ENCODE measurements around the gene SORCS1. TPM values are rescaled to one million over a fixed set of nuclear protein-coding genes. Genes with fewer than 3 reads are reported as not detected.

The SORCS1 gene
- polyA plus RNA-seq, 1 donor (not counting 4 experiments of a cell fraction or from before 2014, with no cell fraction given) = not detected

DNA sequence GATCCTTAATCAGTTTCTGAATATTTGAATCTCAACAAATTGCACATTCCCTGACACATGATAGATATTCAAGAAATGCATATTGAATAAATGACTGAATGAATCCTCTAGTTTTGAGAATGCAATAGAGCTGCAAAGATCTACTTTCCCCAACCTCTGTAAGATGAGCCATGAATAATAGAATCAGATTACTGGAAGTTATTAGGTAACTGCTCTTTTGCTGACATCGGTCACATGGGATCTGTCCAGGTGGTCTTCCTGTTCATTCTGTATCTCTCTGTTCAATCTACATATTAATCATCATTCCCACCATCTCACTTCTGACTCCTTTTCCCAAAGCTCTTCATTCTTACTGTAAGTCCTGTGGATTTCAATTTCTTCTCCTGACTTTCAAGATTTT, 638.7 kb downstream of the SORCS1 start:
- FAIRE-seq = no peak
- dilution Hi-C loops (cut with MboI; ENCODE audit: extremely low pct_ligation_motif_present, low sequenced_read_pairs) = no loop called here

More for the DNA sequence above, 638.7 kb downstream of the SORCS1 start:
- no peak for TF ChIP-seq EZH2 (IDR thresholded peaks at IDR 0.05; ENCODE audit: low read length)
- TF ChIP-seq, protein P1, sequence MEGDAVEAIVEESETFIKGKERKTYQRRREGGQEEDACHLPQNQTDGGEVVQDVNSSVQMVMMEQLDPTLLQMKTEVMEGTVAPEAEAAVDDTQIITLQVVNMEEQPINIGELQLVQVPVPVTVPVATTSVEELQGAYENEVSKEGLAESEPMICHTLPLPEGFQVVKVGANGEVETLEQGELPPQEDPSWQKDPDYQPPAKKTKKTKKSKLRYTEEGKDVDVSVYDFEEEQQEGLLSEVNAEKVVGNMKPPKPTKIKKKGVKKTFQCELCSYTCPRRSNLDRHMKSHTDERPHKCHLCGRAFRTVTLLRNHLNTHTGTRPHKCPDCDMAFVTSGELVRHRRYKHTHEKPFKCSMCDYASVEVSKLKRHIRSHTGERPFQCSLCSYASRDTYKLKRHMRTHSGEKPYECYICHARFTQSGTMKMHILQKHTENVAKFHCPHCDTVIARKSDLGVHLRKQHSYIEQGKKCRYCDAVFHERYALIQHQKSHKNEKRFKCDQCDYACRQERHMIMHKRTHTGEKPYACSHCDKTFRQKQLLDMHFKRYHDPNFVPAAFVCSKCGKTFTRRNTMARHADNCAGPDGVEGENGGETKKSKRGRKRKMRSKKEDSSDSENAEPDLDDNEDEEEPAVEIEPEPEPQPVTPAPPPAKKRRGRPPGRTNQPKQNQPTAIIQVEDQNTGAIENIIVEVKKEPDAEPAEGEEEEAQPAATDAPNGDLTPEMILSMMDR (optimal IDR thresholded peaks at IDR 0.05 in 1 of 3, IDR thresholded peaks at IDR 0.05 in 1 of 3, conservative IDR thresholded peaks at IDR 0.05 in 1 of 3; ENCODE audit: extremely low read depth in 1 of 3, insufficient read depth in 2 of 3, low read length in 3 of 3) = no peak
- H3K4me1 ChIP-seq (ENCODE audit: control insufficient read depth, extremely low read depth, insufficient read depth, low read length) = no peaks in the 10 kb centered on the region
- H3K9me3 ChIP-seq (ENCODE audit: control insufficient read depth, low read depth, low read length) = no peaks in the 10 kb centered on the region
- no peaks in the 10 kb centered on the region for H3K79me2 ChIP-seq (ENCODE audit: control insufficient read depth, insufficient read depth, low read length)
- DNase-seq (ENCODE audit: low read depth, low spot score) = no peak
- H3K9ac ChIP-seq (ENCODE audit: control insufficient read depth, extremely low read depth, insufficient read depth, low read length) = no peak overlapping the region
- H3K4me3 ChIP-seq (ENCODE audit: control insufficient read depth in 2 of 3, extremely low read depth in 1 of 3, insufficient read depth in 2 of 3, low read depth in 1 of 3, low read length in 3 of 3) = no peak overlapping the region
- H4K20me1 ChIP-seq (ENCODE audit: control insufficient read depth, extremely low read depth, insufficient read depth, low read length) = no peaks in the 10 kb centered on the region
- no peaks in the 10 kb centered on the region for H3K27me3 ChIP-seq (ENCODE audit: control insufficient read depth, extremely low read depth, insufficient read depth, low read length)
- no peak overlapping the region for H3K27ac ChIP-seq (ENCODE audit: control insufficient read depth, insufficient read depth, low read length)
- no peak overlapping the region for H2AFZ ChIP-seq (ENCODE audit: control insufficient read depth, low read length)
- no peaks in the 10 kb centered on the region for H3K36me3 ChIP-seq (ENCODE audit: control insufficient read depth in 2 of 2, extremely low read depth in 1 of 2, insufficient read depth in 2 of 2, low read length in 2 of 2)
- no peaks in the 10 kb centered on the region for H3K9me1 ChIP-seq (ENCODE audit: control insufficient read depth, extremely low read depth, insufficient read depth, low read length)
- H3K4me2 ChIP-seq (ENCODE audit: control insufficient read depth, extremely low read depth, insufficient read depth, low read depth, low read length) = no peak overlapping the region

Small RNA genes within 50 kb of the gene (small RNA-seq; reads per million reads assigned to genes)
- 0.07 to 6.3 (median 2.0) reads per million in 3 experiments for gene RNA5SP325 (ENCODE audit: insufficient read length in 3 of 3, low read depth in 3 of 3, low replicate concordance in 1 of 3)

All from keratinocyte (primary cell).